Kidney glomerular epithelial cell (primary cell): Measurements from ENCODE around the gene TH.
"Not testable (repeated sequence)": the region's sequence is repeated elsewhere in the genome, so short reads cannot be mapped to it uniquely, and the experiment has no call there.

Experiments used
- DNase-seq: peaks from one replicate; lab custom pipeline; 2025; lab: John Stamatoyannopoulos, UW

TH gene

DNA sequence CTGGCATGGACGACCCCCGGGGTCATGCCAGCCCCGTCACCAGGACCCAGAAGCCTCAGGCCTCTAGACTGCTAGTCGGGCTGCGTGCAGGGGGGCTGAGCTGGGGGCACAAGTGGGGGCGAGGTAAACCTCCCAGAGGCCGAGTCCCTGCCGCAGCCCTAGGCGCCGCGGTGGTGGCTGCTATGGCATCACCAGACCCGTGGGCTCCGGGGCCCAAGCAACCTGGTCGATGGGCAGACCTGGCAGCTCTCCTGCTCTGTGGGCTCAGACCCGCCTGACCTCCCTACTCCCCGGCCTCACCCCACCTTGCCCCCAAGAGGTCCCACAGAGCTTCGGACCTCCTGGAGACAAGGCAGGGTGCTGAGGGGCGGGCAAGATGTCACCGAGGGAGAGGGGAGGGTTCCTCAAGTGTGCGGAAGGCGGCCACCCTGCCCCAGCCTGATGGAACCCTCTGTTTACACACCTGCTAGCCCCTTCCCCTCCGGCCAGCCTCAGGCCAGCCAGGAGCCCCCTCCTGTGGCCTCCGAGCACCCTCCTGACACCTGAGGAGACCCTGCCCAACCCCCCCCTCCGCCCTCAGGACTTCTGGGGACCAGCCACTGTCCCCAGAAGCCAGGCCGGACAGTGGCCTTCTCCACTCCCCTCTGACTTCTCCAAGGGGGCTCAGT, 41.8 kb downstream of the TH start:
- no peak for DNase-seq

GRCh38 chr11:2129308-2129698, 42.3 kb downstream of the TH start:
- no peak for DNase-seq

- no peak for DNase-seq
Observed at GRCh38 chr11:2128511-2129307, 42.9 kb downstream of the TH start.

DNA sequence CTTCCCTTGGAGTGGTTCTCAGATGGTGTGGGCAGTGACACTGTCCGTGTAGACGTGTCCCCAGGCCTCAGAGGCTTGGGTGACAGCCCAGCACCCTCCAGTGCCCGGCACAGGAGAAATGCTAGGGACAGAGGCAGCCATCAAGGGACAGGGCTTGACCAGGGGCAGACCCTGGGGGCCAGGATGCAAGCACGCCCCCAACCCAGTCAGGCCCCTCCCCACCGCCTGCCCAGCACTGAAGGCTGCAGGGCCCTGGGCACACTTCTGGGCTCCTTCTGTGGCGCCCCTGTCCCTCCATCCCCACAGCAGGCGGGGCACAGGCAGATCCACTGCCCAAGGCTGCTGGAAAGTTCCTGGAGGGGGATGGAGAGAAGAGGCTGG, 43.5 kb downstream of the TH start:
- no peak for DNase-seq

- no peak for DNase-seq
Observed at GRCh38 chr11:2127482-2128129, 44.0 kb downstream of the TH start.

- DNase-seq: no peak
Observed at GRCh38 chr11:2126520-2127085, 45.0 kb downstream of the TH start.

- DNase-seq: not testable (repeated sequence)
Observed at GRCh38 chr11:2124736-2125484, 46.7 kb downstream of the TH start.

DNA sequence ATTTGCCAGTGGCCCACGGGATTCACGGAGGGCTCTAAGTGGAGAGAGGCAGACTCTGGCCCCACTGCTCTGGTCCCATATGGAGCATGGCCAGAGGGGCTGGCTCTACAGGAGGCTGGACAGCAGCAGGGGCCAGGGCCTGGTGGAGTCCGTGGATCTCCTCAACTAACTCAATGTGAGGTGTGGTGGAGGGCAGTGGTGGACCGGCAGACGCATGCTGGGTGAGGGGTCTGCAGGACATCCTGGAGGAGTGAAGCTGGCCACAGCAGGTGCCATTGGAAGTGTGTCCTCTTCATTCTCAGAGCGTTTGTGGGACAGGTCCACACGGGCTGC, 48.0 kb downstream of the TH start:
- DNase-seq: no peak

DNA sequence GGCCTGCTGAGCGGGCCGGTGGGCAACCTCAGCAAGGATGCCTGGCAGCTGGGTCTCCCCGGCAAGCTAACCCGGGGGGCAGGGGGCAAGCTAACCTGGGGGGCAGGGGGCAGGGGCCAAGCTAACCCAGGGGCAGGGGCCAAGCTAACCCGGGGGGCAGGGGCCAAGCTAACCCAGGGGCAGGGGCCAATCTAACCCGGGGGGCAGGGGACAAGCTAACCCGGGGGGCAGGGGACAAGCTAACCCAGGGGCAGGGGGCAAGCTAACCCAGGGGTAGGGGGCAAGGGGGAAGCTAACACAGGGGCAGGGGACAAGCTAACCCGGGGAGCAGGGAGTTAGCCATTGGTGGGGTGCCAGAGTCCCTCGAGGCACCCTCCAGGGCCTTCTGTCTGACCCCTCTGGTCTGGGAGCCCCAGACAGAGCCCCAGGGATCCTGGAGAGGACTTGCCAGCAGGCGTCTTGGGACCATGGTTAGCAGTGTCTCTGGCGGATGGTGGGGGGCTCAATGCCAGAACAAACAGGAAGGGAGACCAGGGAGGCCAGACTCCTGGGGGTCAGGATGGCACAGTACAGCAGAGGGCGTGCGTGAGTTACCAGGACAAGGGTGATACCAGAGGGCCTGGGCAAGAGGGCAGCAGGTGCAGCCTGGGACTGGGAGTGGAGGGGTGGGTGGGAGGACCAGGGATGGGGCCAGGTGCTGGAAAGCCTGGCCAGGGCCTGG, 48.5 kb downstream of the TH start:
- DNase-seq: no peak

DNA sequence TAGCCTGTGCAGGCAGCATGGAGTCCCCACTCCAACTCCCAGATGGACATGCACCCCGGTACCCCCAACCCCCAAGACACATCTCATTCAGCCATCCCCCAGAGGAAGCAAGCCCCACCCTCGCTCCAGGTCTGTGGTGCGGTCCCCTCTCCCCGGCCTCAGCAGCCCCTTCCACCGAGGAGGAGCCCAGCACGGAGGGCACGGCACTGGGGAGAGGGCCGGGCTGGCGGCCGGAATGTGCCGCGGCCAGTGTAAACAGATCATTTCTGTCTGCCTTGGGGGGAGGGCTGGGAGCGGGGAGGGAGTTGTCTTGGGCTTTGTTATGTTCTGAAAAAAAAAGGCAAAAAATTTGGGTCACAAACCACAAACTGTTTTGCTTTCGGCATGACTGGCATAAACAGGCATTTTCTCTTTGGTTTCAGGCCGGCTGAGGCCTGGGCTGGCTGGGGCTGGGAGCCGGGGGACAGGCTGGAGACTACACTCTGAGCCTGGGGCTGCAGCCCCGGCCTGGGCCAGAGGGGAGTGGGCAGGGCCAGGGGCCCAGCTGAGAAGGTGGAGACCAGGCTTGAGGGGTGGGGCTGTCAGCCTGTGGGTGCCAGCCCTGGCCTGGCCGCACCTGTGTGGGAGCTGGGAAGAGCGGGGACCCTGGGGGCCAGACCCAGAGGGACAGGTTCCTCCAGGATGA, 49.3 kb downstream of the TH start:
- DNase-seq: no peak

DNA sequence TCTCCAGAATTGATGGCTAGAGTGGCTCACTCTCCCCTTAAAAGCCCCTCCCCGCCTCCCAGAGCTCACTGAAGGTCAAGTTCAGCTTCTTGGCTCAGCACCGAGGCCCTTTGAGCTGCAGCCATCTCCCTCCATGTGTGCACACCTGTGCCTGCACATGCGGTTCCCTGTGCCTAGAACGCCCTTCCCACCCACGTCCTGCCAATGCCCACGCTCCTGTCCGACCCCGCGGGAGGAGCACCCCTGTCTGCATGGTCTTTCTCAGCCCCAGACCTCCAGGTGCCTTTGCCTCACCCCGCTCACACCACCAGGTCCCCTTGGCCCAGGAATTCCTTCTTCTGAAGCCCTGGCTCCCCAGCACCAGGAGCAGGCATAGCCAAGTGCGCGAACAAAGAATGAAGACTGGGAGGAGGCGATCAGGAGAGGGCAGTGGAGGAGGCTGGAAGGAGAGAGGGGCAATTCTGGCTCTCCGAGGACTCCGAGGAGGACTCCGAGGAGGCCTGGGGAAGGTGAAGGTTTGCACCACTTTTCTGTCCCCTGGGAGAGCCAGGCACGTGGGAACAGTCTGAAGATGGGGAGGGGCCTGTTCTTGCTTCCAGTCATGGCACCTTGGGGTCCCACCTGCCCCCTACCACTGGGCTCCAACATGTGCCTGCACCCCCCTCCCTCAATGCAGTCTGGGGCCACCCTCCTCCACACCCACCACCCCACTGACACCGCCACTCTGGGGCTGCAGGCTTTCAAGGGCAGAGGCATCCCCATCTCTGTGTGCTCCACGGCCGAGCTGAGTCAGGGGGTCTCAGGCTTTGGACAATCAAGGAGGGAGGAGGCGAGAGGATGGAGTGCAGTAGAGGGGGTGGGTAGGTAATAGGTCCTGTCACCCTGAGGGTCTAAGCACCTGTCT, 50.1 kb downstream of the TH start:
- no peak for DNase-seq

- no peak for DNase-seq
Observed at GRCh38 chr11:2120359-2121100, 51.1 kb downstream of the TH start.

- DNase-seq: no peak
Observed at GRCh38 chr11:2118677-2119076, 52.9 kb downstream of the TH start.

DNA sequence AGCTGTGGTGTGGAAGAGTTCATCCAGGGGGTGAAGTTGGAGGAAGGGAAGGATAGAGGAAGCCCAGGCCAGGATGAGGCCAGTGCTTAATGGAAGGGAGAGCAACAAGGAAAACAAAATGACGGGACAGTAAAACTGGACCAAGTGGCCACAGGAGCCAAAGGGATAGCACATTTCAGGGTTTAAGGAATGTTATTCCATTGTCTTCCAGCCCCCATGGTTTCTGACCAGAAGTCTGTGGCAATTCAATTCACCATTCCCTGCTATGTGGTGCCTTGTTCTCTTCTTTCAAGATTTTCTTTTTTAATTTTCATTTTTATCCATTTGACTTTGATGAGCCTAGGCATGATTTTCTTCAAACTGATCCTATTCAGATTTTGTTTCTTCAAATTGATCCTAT, 54.9 kb downstream of the TH start:
- no peak for DNase-seq

- DNase-seq: no peak
Observed at GRCh38 chr11:2115308-2115707, 56.3 kb downstream of the TH start.

- no peak for DNase-seq
Observed at GRCh38 chr11:2114430-2115241, 57.0 kb downstream of the TH start.
